Stimulated activated CD4-positive, alpha-beta T cell treated with anti-CD3 and anti-CD28 coated beads, Interleukin-2, amount 100 ng/mL, for 48 hours (primary cell): ENCODE results near the gene MBNL1.
"Not testable (repeated sequence)": the region's sequence is repeated elsewhere in the genome, so short reads cannot be mapped to it uniquely, and the experiment has no call there.

Source experiments
- DNase-seq, 2 donors: peaks; one replicate each; pipeline ENCODE4 v3.0.0-alpha.2; 2020

The MBNL1 gene

GRCh38 chr3:152321955-152322377 lies 53.2 kb downstream of the MBNL1 start:
- no peak for DNase-seq

DNA sequence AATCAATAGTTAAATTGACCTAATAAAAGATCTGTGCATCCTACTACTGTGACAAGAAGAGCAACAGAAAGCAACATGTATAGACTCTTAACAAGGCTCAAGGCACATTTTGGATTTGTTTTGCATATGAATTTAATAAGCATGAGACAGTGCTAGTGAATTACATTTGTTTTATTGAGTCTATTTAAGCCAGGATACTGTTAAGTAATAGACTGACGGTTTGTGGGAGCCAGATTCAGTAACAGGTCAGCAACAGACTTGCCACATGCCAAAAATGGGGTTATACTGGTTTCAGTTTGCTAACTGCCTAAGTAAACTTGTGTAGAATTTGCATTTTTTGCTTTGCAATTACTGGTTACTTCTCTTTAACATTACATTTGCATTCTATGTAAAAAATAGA lies 54.0 kb downstream of the MBNL1 start:
- no peak for DNase-seq

DNA sequence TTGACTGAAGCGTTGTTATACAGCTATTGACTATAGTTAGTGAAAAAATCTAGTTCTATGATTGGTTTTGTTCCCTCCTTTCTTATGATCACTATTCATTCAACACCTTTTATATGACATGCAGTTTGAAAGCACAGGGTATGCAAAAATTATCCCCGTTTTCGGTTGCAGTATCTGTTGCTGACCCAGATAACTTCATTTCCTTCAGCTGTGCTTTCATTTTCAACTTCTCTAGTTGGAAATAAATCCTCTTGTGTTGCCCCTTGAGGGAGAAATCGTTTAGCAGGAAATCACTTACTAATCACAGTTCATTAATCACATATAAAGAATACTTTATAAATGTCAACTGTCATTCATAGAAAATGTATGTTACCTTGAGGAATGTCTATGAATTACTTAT lies 55.1 kb downstream of the MBNL1 start:
- no peak for DNase-seq

GRCh38 chr3:152325136-152325535 lies 56.4 kb downstream of the MBNL1 start:
- no peak for DNase-seq

GRCh38 chr3:152327203-152327602 lies 58.5 kb downstream of the MBNL1 start:
- DNase-seq, result no peak

- no peak for DNase-seq
Measured at GRCh38 chr3:152328841-152329240, 60.1 kb downstream of the MBNL1 start.

- no peak for DNase-seq
Measured at GRCh38 chr3:152330559-152330958, 61.8 kb downstream of the MBNL1 start.

DNA sequence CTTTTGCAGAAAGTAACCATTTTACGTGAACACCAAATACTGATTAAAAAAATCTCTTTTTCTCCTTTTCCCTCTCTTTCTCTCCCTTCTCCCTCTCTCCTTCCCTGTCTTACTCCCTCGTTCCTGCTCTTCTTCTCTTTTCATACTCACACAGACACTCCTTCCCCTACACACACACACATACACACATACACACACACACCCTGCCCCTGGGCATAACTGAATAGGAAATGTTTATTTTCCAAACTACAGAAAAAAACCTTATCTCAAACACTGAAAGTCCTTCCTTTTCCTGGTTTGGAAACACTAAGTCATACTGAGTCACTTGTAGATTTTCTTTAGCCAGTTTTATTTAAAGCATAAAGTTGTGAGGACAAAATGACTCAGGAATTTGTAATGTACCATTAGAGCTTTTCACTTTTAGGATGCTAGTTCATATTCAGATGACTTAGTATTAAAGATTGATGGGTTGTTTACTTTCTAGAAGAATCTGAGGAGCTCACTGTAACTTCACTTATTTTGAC lies 62.4 kb downstream of the MBNL1 start:
- no peak for DNase-seq

- DNase-seq, result no peak
Measured at GRCh38 chr3:152331998-152332397, 63.3 kb downstream of the MBNL1 start.

DNA sequence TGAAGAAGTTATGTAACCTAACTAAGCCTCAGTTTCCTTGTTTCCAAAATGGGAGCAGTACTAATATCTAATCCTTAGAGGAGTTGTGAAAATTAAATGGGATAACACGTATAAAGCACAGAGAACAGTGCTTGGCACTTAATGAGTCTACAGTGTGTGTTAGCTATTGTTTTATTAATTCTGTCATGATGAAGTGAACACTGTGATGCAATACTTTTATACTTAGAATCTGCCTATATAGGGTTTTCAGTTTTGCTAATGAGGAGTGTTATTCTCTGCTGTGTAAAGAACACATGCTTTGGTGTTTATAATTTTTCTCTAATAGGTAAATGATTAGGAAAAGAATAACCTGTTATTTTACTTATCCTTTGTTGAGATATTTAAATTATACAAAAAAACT lies 65.2 kb downstream of the MBNL1 start:
- no peak for DNase-seq

GRCh38 chr3:152334761-152335160 lies 66.0 kb downstream of the MBNL1 start:
- DNase-seq, result no peak

DNA sequence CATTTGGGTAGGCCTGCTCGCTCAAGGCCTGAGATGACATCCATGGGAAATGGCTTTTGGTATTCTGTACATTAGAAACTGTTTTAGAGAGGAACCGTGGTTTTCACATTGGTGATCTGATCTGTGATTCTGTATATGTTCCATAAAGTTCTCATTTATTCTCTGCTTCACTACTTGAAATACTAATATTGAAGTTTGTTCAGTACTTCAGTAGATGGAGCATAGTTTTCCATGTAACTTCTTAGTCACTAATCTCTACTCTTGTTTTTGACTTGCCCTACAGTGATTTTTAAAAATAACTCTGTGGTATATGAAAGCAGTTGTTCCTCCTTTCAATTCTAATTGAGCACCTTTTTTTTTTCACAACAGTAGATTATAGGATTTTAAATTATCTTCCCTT lies 66.5 kb downstream of the MBNL1 start:
- no peak for DNase-seq

DNA sequence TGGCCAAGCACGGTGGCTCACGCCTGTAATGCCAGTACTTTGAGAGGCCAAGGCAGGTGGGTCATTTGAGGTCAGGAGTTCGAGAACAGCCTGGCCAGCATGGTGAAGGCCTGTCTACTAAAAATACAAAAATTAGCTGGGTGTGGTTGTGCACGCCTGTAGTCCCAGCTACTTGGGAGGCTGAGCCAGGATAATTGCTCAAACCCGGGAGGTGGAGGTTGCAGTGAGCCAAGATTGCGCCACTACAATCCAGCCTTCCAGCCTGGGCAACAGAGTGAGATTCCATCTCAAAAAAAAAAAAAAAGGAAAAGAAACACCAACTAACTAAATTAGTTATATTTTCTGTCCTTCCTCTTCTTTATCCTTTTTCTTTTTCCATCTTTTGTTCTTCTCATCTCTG lies 68.6 kb downstream of the MBNL1 start:
- not testable (repeated sequence) for DNase-seq

DNA sequence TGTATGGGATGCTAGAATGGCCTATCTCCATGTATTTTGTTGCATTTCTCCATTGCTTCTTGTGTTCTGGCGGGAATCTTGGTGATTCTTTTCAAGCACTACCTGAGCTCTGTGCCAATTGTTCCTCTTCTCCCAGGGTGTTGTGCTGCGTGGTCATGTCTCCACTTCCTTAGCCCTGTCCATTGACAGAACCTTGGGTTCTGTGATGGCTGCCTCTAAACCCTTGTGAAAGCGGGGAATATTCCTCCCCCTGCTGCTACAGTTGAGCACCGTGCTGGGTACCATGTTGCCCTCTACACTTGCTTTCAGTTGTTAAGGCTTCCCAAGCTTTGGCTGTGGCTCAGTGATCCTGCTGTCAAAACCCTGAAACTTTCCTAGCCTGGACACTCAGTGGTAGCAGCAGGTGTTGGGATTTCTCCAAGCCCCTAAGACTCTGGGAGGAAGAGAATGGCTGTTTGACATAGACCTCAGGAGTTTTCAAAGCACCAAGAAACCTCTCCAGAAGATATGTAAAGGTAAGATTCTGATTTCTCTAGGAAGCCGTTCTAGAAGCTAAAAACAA lies 69.5 kb downstream of the MBNL1 start:
- no peak for DNase-seq

DNA sequence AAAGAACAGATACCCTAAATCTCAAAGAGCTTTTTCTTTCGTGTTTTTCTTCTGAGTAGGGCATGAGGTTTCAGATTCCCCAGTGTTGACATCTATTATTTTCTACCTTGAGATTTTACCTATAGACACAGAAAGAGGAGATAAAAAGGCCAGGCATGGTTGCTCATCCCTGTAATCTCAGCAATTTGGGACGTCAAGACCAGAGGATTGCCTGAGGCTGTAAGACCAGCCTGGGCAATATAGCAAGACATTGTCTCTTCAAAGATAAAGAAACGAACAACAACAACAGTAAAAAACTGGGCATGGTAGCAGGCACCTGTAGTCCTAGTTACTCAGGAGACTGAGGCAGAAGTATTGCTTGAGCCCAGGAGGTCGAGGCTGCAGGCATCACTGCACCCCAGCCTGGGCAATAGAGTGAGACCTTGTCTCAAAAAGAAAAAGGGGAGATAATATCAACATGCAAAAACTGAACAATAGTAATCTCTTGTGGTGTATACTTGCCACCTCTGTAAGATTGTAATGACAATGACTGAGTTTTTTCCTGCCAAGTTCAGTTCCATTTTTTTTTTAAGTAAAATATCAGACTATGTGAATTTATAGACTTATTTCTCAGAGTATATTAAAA lies 71.3 kb downstream of the MBNL1 start:
- DNase-seq, result no peak

DNA sequence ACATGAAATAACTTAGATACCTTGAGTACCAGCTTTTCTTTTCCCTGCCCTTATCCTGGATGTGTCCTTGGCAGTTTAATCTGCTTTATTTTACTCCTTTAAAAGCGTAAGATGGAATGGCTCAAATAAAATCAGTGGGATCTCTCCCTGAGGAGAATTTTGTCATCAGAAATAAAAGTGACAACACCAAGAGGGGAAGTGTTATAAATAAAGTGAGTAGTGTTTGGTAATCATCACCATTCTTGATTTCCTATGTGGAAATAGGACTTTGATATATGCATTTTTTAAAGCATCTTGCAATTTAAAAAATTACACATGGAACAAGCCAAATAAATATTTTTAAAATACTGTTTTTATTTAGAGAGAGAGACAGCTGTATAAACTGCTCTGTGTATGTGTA lies 76.5 kb downstream of the MBNL1 start:
- no peak for DNase-seq

DNA sequence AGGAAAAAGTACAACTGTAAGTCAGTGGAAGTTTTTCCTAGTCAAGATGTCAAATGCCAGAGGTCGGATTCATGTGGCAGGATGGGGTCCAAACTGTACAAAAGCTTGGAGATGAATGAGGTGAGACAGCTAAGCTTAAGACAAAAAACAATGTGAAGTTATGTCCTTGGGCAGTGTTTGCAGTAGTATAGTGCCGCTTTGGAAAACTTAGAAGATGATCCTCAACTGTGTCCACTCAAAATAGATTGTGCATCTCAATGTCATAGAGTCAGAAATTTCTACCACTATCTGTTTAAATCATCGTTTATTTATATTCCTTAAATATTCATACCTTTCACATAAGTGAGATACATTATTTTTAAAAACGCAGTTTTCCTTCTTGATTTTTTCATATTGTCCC lies 77.3 kb downstream of the MBNL1 start:
- DNase-seq, result no peak

GRCh38 chr3:152346740-152347139 lies 78.0 kb downstream of the MBNL1 start:
- no peak for DNase-seq

- no peak for DNase-seq
Measured at GRCh38 chr3:152348436-152349177, 79.9 kb downstream of the MBNL1 start.

DNA sequence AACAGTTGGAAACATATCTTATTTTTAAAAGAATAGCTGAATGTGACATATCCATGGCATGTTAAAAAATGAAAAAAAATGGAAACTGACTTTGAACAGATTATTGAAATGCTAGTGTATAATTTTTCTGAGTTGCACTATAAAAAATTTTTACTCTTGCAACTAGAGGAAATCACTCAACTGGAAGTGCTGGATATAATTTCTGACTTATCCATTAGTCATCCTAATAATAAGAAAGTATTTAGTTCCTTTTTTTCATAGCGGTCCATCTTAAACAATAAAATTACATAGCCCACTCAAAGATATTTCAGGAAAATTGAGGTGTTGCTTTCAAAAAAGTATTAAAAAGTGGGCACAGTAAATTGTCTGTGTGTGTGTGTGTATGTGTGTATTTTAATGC lies 80.7 kb downstream of the MBNL1 start:
- DNase-seq, result no peak

- no peak for DNase-seq
Measured at GRCh38 chr3:152350139-152350538, 81.4 kb downstream of the MBNL1 start.

GRCh38 chr3:152350776-152351175 lies 82.0 kb downstream of the MBNL1 start:
- no peak for DNase-seq

GRCh38 chr3:152352554-152352953 lies 83.8 kb downstream of the MBNL1 start:
- DNase-seq, result no peak

DNA sequence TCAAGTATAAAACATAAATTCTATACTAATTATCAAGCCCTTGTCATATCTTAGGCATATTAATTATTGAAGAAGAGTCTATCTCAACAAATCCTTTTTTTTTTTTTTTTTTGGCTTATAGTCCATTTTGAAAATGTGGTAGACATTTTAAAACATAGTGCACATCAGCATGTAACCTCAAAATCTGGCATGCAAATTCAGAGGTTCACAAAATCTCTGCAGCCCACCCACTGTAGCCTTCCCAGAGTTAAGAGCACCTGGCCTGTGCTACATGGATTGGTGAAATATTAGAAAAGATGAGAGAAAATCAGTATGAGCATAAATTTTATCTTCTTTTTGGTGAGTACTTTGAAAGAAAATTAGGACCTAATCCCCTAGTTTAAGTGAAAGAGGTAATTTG lies 84.8 kb downstream of the MBNL1 start:
- no peak for DNase-seq
